K562 (cell line): ENCODE results near the gene MTMR3. TPM values are rescaled to one million over a fixed set of nuclear protein-coding genes. Genes with fewer than 3 reads are reported as not detected.

ENCODE experiments used
- ATAC-seq: fragments of 200-7000 bp; cut with Tn5 transposase; 3 replicates; pipeline ENCODE4 v1.9.1; 2020; ENCODE audit warnings: moderate library complexity
- BruUV-seq: library from RNA; stranded (reverse); fragments of 400-500 nt; replicated peaks from 2 replicates; lab custom pipeline; 2021; lab: Mats Ljungman, UMichigan
- CTCF ChIA-PET: fragments of 300-600 bp; formaldehyde crosslinking; extraction: SDS; loops from one replicate; lab custom pipeline; 2021; ENCODE audit warnings: low intra/inter-chr PET ratio; lab: Yijun Ruan, JAX
- POLR2A ChIA-PET: fragments of 300-600, 350-650 bp; sonication (Branson Sonifier 250); formaldehyde crosslinking; extraction: SDS; loops from one replicate; lab custom pipeline; 2021; ENCODE audit warnings: antibody characterized with exemption, inconsistent platforms; lab: Yijun Ruan, JAX
- DNase-seq, 4 experiments: peaks; one replicate each; pipeline versions ENCODE4 v3.0.0 to v3.0.0-alpha.2; 2011 to 2018; ENCODE audit warnings: low spot score in 3 of 4, mixed read lengths in 3 of 4; ENCODE audit errors: extremely low read depth in 1 of 4
- FAIRE-seq: peaks from 2 replicates; lab custom pipeline; 2011; peaks lifted over from hg19 to GRCh38; lab: Jason Lieb, UNC
- H2AFZ ChIP-seq: 2 replicates; pipeline ENCODE4 v1.6.0; 2011; ENCODE audit warnings: low read depth, low read length, control low read depth, inconsistent platforms
- H3K27ac ChIP-seq: fragments of 200-600 bp; 3 replicates; pipeline ENCODE4 v1.8.0; 2011; ENCODE audit warnings: low read depth, mild to moderate bottlenecking, control low read depth, inconsistent platforms, low read length, moderate library complexity, mixed read lengths; ENCODE audit errors: extremely low read depth
- H3K27me3 ChIP-seq, 2 experiments: fragments of 300-600 bp in 1 of 2; 2 replicates in 1 of 2; 3 replicates in 1 of 2; pipeline versions ENCODE4 v1.6.0 to v1.8.0; 2011; ENCODE audit warnings: inconsistent platforms in 2 of 2, low read length in 2 of 2, mild to moderate bottlenecking in 1 of 2, mixed read lengths in 1 of 2, moderate library complexity in 1 of 2; ENCODE audit not compliant: control insufficient read depth in 2 of 2, insufficient read depth in 2 of 2
- H3K36me3 ChIP-seq: fragments of 300-600 bp; 3 replicates; pipeline ENCODE4 v1.8.0; 2011; ENCODE audit warnings: mild to moderate bottlenecking, low read length, inconsistent platforms; ENCODE audit not compliant: control insufficient read depth, insufficient read depth
- H3K4me1 ChIP-seq, 2 experiments: fragments of 200-600 bp in 1 of 2; replicated peaks in 1 of 2; 2 replicates in 1 of 2; 3 replicates in 1 of 2; pipeline versions ENCODE4 v1.5.1 to v1.8.0; 2011; ENCODE audit warnings: inconsistent platforms in 2 of 2, low read length in 2 of 2, mild to moderate bottlenecking in 1 of 2, mixed read lengths in 1 of 2, moderate library complexity in 1 of 2; ENCODE audit not compliant: control insufficient read depth in 2 of 2, insufficient read depth in 2 of 2
- H3K4me2 ChIP-seq: 2 replicates; pipeline ENCODE4 v1.6.1; 2011; ENCODE audit warnings: low read length, control low read depth, inconsistent platforms, mixed read lengths; ENCODE audit not compliant: insufficient read depth
- H3K4me3 ChIP-seq: fragments of 200-600 bp; sonication (generic), shearing (Covaris generic); 2 replicates; pipeline ENCODE4 v1.5.1; 2016; ENCODE audit warnings: control low read depth, inconsistent platforms
- H3K79me2 ChIP-seq: fragments of 200-600 bp; 3 replicates; pipeline ENCODE4 v1.8.0; 2011; ENCODE audit warnings: low read length, inconsistent platforms; ENCODE audit not compliant: control insufficient read depth, insufficient read depth
- H3K9ac ChIP-seq, 2 experiments: 2 replicates each; pipeline versions ENCODE4 v1.6.0 to v1.6.1; 2011; ENCODE audit warnings: low read depth in 2 of 2, low read length in 2 of 2, control low read depth in 1 of 2, inconsistent platforms in 1 of 2, mild to moderate bottlenecking in 1 of 2, mixed read lengths in 1 of 2; ENCODE audit not compliant: insufficient read depth in 1 of 2
- H3K9me1 ChIP-seq: one replicate; pipeline ENCODE4 v1.6.0; 2011; ENCODE audit warnings: inconsistent platforms, mild to moderate bottlenecking, low read length, moderate library complexity; ENCODE audit not compliant: control insufficient read depth, insufficient read depth
- H3K9me3 ChIP-seq: replicated peaks from 2 replicates; pipeline ENCODE4 v1.5.1; 2011; ENCODE audit warnings: low read depth, low read length, inconsistent platforms; ENCODE audit not compliant: control insufficient read depth, insufficient read depth
- H4K20me1 ChIP-seq: replicated peaks from 2 replicates; pipeline ENCODE4 v1.6.1; 2011; ENCODE audit warnings: low read length, inconsistent platforms, mixed read lengths; ENCODE audit not compliant: control insufficient read depth, insufficient read depth
- CEBPB ChIP-seq: fragments of 450-650 bp; IDR thresholded peaks from 2 replicates; pipeline ENCODE4 v1.6.1; 2016; ENCODE audit warnings: missing genetic modification characterization, missing compliant biosample characterization
- CSDE1 ChIP-seq, 2 experiments: fragments of 450-650 bp; IDR thresholded peaks; 2 replicates each; pipeline ENCODE4 v1.6.1; 2016; ENCODE audit warnings: mild to moderate bottlenecking in 1 of 2
- ELF1 ChIP-seq: fragments of 200-800 bp; sonication (Bioruptor generic); IDR thresholded peaks from 2 replicates; pipeline ENCODE4 v1.6.1; 2016; ENCODE audit warnings: missing genetic modification characterization, missing compliant biosample characterization
- ILF3 ChIP-seq: fragments of 450-650 bp; IDR thresholded peaks from 2 replicates; pipeline ENCODE4 v1.6.1; 2018; ENCODE audit warnings: antibody characterized with exemption, mild to moderate bottlenecking, moderate library complexity, borderline replicate concordance
- ILK ChIP-seq: fragments of 450-650 bp; IDR thresholded peaks from 2 replicates; pipeline ENCODE4 v1.6.1; 2016; ENCODE audit warnings: missing genetic modification characterization, low read depth, mild to moderate bottlenecking, missing compliant biosample characterization, moderate library complexity, borderline replicate concordance
- MYNN ChIP-seq, 2 experiments: sonication (generic); formaldehyde crosslinking in 1 of 2; IDR thresholded peaks; 2 replicates each; pipeline versions ENCODE4 v1.5.0 to v1.6.1; 2016 to 2020; ENCODE audit warnings: antibody characterized with exemption in 1 of 2, missing genetic modification reagents in 1 of 2
- PCBP2 ChIP-seq: fragments of 200-400 bp; formaldehyde crosslinking; IDR thresholded peaks from 2 replicates; pipeline ENCODE4 v1.6.1; 2018; ENCODE audit warnings: low read length, low read depth, mild to moderate bottlenecking, moderate library complexity; ENCODE audit not compliant: poor library complexity, severe bottlenecking
- RBM25 ChIP-seq: fragments of 200-400 bp; formaldehyde crosslinking; IDR thresholded peaks from 2 replicates; pipeline ENCODE4 v1.6.1; 2018; ENCODE audit warnings: low read length, low read depth, moderate library complexity; ENCODE audit not compliant: severe bottlenecking
- RCOR1 ChIP-seq, 2 experiments: IDR thresholded peaks; 2 replicates each; pipeline ENCODE4 v1.6.1; 2012; ENCODE audit warnings: low read depth in 2 of 2, low read length in 2 of 2, borderline replicate concordance in 1 of 2, improper control_type of control experiment in 1 of 2
- SMARCE1 ChIP-seq: fragments of 450-650 bp; IDR thresholded peaks from 2 replicates; pipeline ENCODE4 v1.7.1; 2016; ENCODE audit warnings: mild to moderate bottlenecking
- SRSF9 ChIP-seq: fragments of 200-400 bp; formaldehyde crosslinking; IDR thresholded peaks from 2 replicates; pipeline ENCODE4 v1.6.1; 2017; ENCODE audit warnings: low read depth, low read length, borderline replicate concordance
- TCFL5 ChIP-seq: fragments of 250-450 bp; sonication (Bioruptor Pico); conservative IDR thresholded peaks from 2 replicates; pipeline ENCODE4 v1.6.1; 2021; ENCODE audit warnings: mild to moderate bottlenecking, moderate library complexity, matching md5 sums
- ZNF143 ChIP-seq: sonication (generic); formaldehyde crosslinking; IDR thresholded peaks from 2 replicates; pipeline ENCODE4 v1.9.0; 2022; ENCODE audit warnings: mild to moderate bottlenecking, missing genetic modification reagents
- ZNF174 ChIP-seq: fragments of 250-450 bp; sonication (Bioruptor Pico); IDR thresholded peaks from 2 replicates; pipeline ENCODE4 v1.4.0; 2020; ENCODE audit warnings: mild to moderate bottlenecking
- ZNF583 ChIP-seq: fragments of 250-450 bp; sonication (Bioruptor Pico); IDR thresholded peaks from 2 replicates; pipeline ENCODE4 v1.4.0; 2020
- WGBS: fragments of 100-300 bp; shearing (Covaris generic); methylation state at CpG from one replicate; pipeline ENCODE4 v1.1.6; 2016; ENCODE audit warnings: low coverage, mixed read lengths; ENCODE audit not compliant: insufficient coverage; ENCODE audit errors: missing lambda C conversion rate; 5-methylcytosine and 5-hydroxymethylcytosine counted together
- in situ Hi-C: fragments of 300-500 bp; cut with MboI; formaldehyde crosslinking; loops from 4 replicates; pipeline ENCODE4 v1.15.0; 2018; ENCODE audit warnings: inconsistent platforms, mixed read lengths
- intact Hi-C: fragments of 100-400 bp; cut with micrococcal nuclease; formaldehyde crosslinking; loops from 2 replicates; pipeline ENCODE4 v1.14.2; 2022
- polyA plus RNA-seq, 8 experiments: library from polyadenylated mRNA; depleted of rRNA in 4 of 8; stranded (reverse) in 5 of 8; unstranded in 3 of 8; fragments of >200 nt; fragmentation: Nextera tagmentation in 2 of 8; fragmentation: Illumina TruSeq in 1 of 8; extraction: Ambion mirVana in 2 of 8; extraction: Trizol in 1 of 8; gene quantifications; 2 replicates each; pipeline versions ENCODE4 v1.2.1 to v1.2.3, GENCODE V29; 2011 to 2014; ENCODE audit warnings: inconsistent platforms in 1 of 8, missing spikeins in 1 of 8
- total RNA-seq, 7 experiments: library from RNA; depleted of rRNA in 6 of 7; stranded (reverse); fragments of >200 nt in 6 of 7; fragmentation: Illumina TruSeq in 2 of 7; extraction: Trizol in 2 of 7; gene quantifications; 2 replicates each; pipeline versions ENCODE4 v1.2.1 to v1.2.3, GENCODE V29; 2011 to 2021; ENCODE audit warnings: low replicate concordance in 1 of 7
- TF ChIP-seq, protein P1 (sequence below): sonication (generic); formaldehyde crosslinking; IDR thresholded peaks from 2 replicates; pipeline ENCODE4 v1.9.0; 2022; ENCODE audit warnings: mild to moderate bottlenecking, missing genetic modification reagents

The MTMR3 gene
- total and polyA plus RNA-seq, 9 of the 15 experiments (the other 6 are each of a cell fraction or from before 2014, with no cell fraction given) = 1.6 to 13.7 (median 7.9) TPM

DNA sequence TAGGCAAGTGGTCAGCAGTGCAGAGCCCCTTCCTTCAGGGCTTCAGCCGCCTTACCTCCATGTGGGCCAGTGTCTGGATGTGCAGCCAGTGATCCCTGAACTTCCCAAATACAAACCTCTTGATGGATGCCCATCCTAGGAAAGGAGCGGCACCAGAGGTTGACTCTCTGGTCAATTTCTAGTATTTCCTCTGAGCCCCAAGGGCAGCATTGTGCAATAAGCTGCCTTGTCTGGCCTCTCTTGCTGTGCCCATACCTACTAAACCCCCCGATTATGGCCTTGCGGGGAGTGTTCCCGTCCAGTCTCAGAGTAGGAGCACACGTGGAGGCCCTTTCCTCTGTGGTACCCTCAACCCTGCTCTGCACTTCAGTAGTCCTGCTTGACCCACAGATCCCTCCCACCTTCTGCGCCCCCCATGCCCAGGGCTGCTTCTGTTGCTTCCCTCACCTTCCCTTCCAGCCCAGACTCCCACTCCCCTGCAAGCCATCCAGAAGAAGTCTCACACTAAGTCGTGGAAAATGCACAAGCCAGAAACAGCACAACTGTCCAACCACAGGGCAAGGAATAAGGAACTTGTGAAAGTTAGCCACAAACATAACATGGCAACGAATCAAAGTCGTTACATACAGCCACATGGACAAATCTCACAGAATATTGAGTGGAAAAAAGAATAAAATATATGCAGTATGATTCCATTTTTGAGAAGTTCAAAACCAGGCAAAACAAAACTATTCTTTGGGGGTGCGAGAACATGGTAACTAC, 157.7 kb downstream of the MTMR3 start:
- no peak overlapping the region for H3K4me3 ChIP-seq
- no peak for ATAC-seq
- CTCF ChIA-PET = no interaction called here
- peaks cover 7 to 29% of the 10 kb centered on the region in 2 experiments; a peak in 4 of 5 replicates for H3K27me3 ChIP-seq
- no peaks in the 10 kb centered on the region for H3K79me2 ChIP-seq
- no peak overlapping the region for H3K4me2 ChIP-seq
- 3% methylated on average over 11 of the region's 11 CpGs for WGBS
- H4K20me1 ChIP-seq = no peaks in the 10 kb centered on the region; the same call in 1 of the 2 replicates
- TF ChIP-seq CEBPB (tag) (0 out of 2 replicates have a peak, but pooled peaks have one; percentile 12), ELF1 (tag) (no peak)
- TF ChIP-seq, all 486 proteins: peak for 1
- no peaks in the 10 kb centered on the region; a peak in 1 of 5 replicates for H3K4me1 ChIP-seq
- H3K9me1 ChIP-seq = no peaks in the 10 kb centered on the region
- intact Hi-C loops = no loop called here
- H3K27ac ChIP-seq = no peak overlapping the region
- H3K9ac ChIP-seq = no peak overlapping the region
- no peak overlapping the region for H2AFZ ChIP-seq
- BruUV-seq = no TSS peak
- FAIRE-seq (no peak), DNase-seq (no peak)
- in situ Hi-C loops = no loop called here
- no peaks in the 10 kb centered on the region for H3K9me3 ChIP-seq
- POLR2A ChIA-PET = interaction anchor here (0.5 kb wide), 1 partner anchor 424 kb away, joined by 3 read pairs; no protein-coding TSS in a partner anchor
- H3K36me3 ChIP-seq = no peaks in the 10 kb centered on the region

DNA sequence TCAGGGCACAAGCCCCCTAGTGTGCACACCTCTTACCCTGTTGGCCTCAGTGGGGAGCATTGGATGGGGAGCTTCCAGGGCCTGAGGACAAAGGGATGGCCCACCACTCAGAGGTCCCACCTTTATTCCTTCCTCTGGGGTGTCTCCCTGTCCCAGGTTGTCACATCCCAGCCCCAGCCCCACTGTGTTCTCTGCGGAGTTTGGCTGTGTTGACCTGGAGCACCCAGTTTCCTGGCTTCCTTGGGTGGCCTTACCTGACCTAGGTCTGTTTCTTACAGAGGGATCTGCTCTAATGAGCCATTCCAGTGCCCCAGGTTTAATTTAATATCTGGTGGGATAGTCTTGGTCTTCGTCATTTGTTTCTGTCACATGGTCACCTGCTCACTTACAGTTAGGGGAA, 158.5 kb downstream of the MTMR3 start:
- Histone ChIP-seq H3K9me1 (no peaks in the 10 kb centered on the region), H3K9me3 (no peaks in the 10 kb centered on the region), H3K4me2 (no peak overlapping the region), H3K27me3 (peaks cover 7 to 32% of the 10 kb centered on the region in 2 experiments; a peak in 4 of 5 replicates), H3K36me3 (no peaks in the 10 kb centered on the region), H3K79me2 (no peaks in the 10 kb centered on the region), H4K20me1 (no peaks in the 10 kb centered on the region; the same call in 1 of the 2 replicates), H3K27ac (no peak overlapping the region), H3K4me3 (no peak overlapping the region), H3K4me1 (no peaks in the 10 kb centered on the region; a peak in 1 of 5 replicates), H3K9ac (no peak overlapping the region), H2AFZ (no peak overlapping the region)
- FAIRE-seq (no peak), DNase-seq (no peak), ATAC-seq (no peak)
- ChIA-PET CTCF (no interaction called here), POLR2A (no interaction called here)
- no TSS peak for BruUV-seq
- in situ Hi-C loops = no loop called here
- intact Hi-C loops = no loop called here
- 5% methylated on average over 2 of the region's 2 CpGs for WGBS
- TF ChIP-seq RCOR1 (IDR thresholded peaks at IDR 0.05; ENCODE audit: borderline replicate concordance in 1 of 2, low read depth in 2 of 2, low read length in 2 of 2) (no peak), RBM25 (no peak), ZNF583 (CRISPR knock-in tag) (no peak), ZNF143 (CRISPR knock-in tag) (no peak), ZNF174 (CRISPR knock-in tag) (no peak), SMARCE1 (no peak), SRSF9 (no peak), PCBP2 (no peak), ILF3 (no peak), MYNN (IDR thresholded peaks at IDR 0.05) (no peak), MYNN (CRISPR knock-in tag; IDR thresholded peaks at IDR 0.05) (no peak), CSDE1 (IDR thresholded peaks at IDR 0.05) (no peak), TCFL5 (no peak), ILK (tag) (no peak)
- TF ChIP-seq, protein P1, sequence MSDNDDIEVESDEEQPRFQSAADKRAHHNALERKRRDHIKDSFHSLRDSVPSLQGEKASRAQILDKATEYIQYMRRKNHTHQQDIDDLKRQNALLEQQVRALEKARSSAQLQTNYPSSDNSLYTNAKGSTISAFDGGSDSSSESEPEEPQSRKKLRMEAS = no peak
